Gastroesophageal sphincter (tissue), 4 donors: Measurements from ENCODE around the gene SCN1A. TPM values are rescaled to one million over a fixed set of nuclear protein-coding genes. Genes with fewer than 3 reads are reported as not detected.

Source experiments
- ATAC-seq: fragments of 150-250 bp; one replicate; pipeline ENCODE4 v1.9.1; 2016; ENCODE audit warnings: mild to moderate bottlenecking, moderate library complexity
- H3K27ac ChIP-seq, 4 donors: fragments of 200-600 bp; sonication (generic) in 3 of 4; 1 replicate in 3 of 4; 2 replicates in 1 of 4; pipeline ENCODE4 v1.5.1; 2016 to 2019
- H3K27me3 ChIP-seq: fragments of 200-600 bp; sonication (generic); one replicate; pipeline ENCODE4 v1.5.1; 2019
- H3K36me3 ChIP-seq, 2 donors: fragments of 200-600 bp; sonication (generic); one replicate each; pipeline ENCODE4 v1.5.1; 2019; ENCODE audit warnings: control low read depth in 1 of 2
- H3K4me1 ChIP-seq, 3 donors: fragments of 200-600 bp; sonication (generic); 1 replicate in 2 of 3; 2 replicates in 1 of 3; pipeline ENCODE4 v1.5.1; 2016 to 2019; ENCODE audit warnings: control low read depth in 2 of 3
- H3K4me3 ChIP-seq, 2 donors: fragments of 200-600 bp; sonication (generic); one replicate each; pipeline ENCODE4 v1.5.1; 2019; ENCODE audit warnings: mild to moderate bottlenecking in 1 of 2, moderate library complexity in 1 of 2
- H3K9me3 ChIP-seq, 3 donors: fragments of 200-600 bp; sonication (generic); one replicate each; pipeline ENCODE4 v1.5.1; 2017 to 2019; ENCODE audit warnings: control low read depth in 2 of 3
- EP300 ChIP-seq: sonication (generic); formaldehyde crosslinking; IDR thresholded peaks from one replicate; pipeline ENCODE4 v1.6.1; 2017; ENCODE audit warnings: antibody characterized with exemption, mild to moderate bottlenecking
- POLR2A ChIP-seq, 2 donors: fragments of 450-650 bp; IDR thresholded peaks; one replicate each; pipeline ENCODE4 v1.6.1; 2017; ENCODE audit warnings: antibody characterized with exemption in 2 of 2, mild to moderate bottlenecking in 2 of 2, moderate library complexity in 1 of 2
- POLR2AphosphoS5 ChIP-seq: sonication (generic); formaldehyde crosslinking; IDR thresholded peaks from one replicate; pipeline ENCODE4 v1.6.1; 2017; ENCODE audit warnings: antibody characterized with exemption
- WGBS, 2 donors: methylation state at CpG; one replicate each; pipeline ENCODE4 v1.1.5; 2018; ENCODE audit warnings: low coverage in 1 of 2; 5-methylcytosine and 5-hydroxymethylcytosine counted together
- total RNA-seq, 4 donors: library from RNA; depleted of rRNA; stranded (reverse); fragments of >200 nt; gene quantifications; one replicate each; pipeline ENCODE4 v1.1.0, GENCODE V29; 2016
- TF ChIP-seq, protein P1 (sequence below), 4 experiments: fragments of 200-600 bp in 2 of 4; fragments of 450-650 bp in 2 of 4; sonication (generic) in 1 of 4; IDR thresholded peaks; one replicate each; pipeline ENCODE4 v1.5.1; 2017 to 2019; ENCODE audit warnings: antibody characterized with exemption in 4 of 4, mild to moderate bottlenecking in 2 of 4, moderate library complexity in 2 of 4

The SCN1A gene
- total RNA-seq, 4 donors from 2014 or later = 0.05 to 0.08 TPM; not detected in 2

DNA sequence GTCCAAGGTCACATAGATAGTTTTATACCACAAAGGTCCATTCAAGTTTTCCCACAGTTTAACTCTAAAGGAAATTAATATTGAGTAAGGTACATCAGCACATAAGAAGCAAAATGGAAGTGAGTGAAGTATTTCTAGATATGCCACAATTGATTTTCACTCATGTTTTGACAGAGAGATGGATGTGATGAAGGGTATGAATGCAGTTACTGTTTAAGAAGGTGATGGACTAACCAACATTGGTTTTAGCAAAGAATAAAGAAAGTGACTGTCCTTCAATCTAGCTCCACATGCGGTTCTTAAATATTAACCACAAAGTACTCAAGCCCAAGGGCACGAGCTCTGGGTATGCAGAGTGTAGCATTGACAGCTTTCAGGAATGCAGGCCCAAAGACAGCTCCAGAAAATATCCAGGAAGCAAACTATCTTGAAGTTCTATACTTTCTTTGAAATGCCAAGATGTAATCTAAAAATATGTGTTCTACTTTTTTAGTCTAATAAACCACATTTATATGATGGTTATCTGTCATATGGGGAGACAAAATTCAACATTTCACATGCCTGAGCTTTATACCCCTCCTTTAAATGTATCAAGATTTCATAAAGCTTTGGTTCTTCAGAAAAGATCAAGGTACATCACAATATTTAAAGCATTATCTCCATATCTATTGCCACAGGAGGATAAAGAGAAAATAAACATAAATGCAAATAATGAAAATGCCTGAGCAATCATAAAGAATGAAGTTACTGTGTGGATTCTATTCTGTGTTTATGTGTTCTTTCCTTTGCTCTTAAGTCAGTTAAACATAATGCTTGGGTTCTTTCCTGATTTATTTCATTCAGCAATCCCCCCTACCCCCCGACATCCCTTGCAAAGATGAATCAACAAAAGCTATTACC lies 6.7 kb upstream of the SCN1A start:
- Histone ChIP-seq H3K9me3 (no peaks in the 10 kb centered on the region), H3K4me3 (no peak overlapping the region), H3K36me3 (no peaks in the 10 kb centered on the region), H3K27me3 (peaks cover 7% of the 10 kb centered on the region), H3K4me1 (no peaks in the 10 kb centered on the region), H3K27ac (no peak overlapping the region)
- TF ChIP-seq, protein P1, sequence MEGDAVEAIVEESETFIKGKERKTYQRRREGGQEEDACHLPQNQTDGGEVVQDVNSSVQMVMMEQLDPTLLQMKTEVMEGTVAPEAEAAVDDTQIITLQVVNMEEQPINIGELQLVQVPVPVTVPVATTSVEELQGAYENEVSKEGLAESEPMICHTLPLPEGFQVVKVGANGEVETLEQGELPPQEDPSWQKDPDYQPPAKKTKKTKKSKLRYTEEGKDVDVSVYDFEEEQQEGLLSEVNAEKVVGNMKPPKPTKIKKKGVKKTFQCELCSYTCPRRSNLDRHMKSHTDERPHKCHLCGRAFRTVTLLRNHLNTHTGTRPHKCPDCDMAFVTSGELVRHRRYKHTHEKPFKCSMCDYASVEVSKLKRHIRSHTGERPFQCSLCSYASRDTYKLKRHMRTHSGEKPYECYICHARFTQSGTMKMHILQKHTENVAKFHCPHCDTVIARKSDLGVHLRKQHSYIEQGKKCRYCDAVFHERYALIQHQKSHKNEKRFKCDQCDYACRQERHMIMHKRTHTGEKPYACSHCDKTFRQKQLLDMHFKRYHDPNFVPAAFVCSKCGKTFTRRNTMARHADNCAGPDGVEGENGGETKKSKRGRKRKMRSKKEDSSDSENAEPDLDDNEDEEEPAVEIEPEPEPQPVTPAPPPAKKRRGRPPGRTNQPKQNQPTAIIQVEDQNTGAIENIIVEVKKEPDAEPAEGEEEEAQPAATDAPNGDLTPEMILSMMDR (IDR thresholded peaks at IDR 0.05) = no peak
- TF ChIP-seq POLR2A (IDR thresholded peaks at IDR 0.05) = no peak
- TF ChIP-seq EP300 = no peak
- no peak for TF ChIP-seq POLR2AphosphoS5
- 64 to 78% methylated on average over 3 of the region's 3 CpGs for WGBS, 2 donors
- no peak for ATAC-seq

DNA sequence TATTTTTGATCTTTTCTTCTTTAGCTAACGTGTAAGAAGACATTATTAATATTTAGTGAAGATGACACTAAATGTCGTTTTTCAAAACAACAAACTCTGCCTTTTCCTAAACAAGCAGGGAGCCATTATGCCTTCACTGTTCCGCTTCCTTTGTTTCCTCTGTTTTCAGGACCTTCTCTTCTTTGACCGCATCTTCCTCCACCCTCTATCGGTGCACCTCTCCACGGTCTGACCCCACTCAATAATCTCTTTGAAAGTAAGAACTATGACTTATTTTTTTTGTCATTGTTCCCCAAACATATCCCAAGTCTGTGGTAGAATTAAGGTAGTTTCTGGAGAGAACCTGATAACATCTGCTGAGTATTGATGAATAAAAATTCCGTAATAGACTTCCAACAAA lies 5.8 kb upstream of the SCN1A start:
- Histone ChIP-seq H3K9me3 (no peaks in the 10 kb centered on the region), H3K4me1 (no peaks in the 10 kb centered on the region), H3K36me3 (no peaks in the 10 kb centered on the region), H3K27me3 (peaks cover 7% of the 10 kb centered on the region), H3K27ac (no peak overlapping the region), H3K4me3 (no peak overlapping the region)
- 61 to 71% methylated on average over 2 to 7 of the region's 7 CpGs for WGBS, 2 donors
- no peak for TF ChIP-seq POLR2A (IDR thresholded peaks at IDR 0.05)
- TF ChIP-seq, protein P1 (IDR thresholded peaks at IDR 0.05) = no peak
- TF ChIP-seq POLR2AphosphoS5 = no peak
- ATAC-seq = no peak

GRCh38 chr2:166128156-166128505 lies 311 bp upstream of the SCN1A start:
- no peak for ATAC-seq
- H3K9me3 ChIP-seq = no peaks in the 10 kb centered on the region
- peaks cover 7% of the 10 kb centered on the region for H3K27me3 ChIP-seq
- H3K36me3 ChIP-seq = no peaks in the 10 kb centered on the region
- H3K4me1 ChIP-seq = no peaks in the 10 kb centered on the region
- H3K27ac ChIP-seq = no peak overlapping the region
- TF ChIP-seq POLR2A (IDR thresholded peaks at IDR 0.05) (no peak), POLR2AphosphoS5 (no peak), EP300 (no peak)
- TF ChIP-seq, protein P1 (IDR thresholded peaks at IDR 0.05) = no peak
- H3K4me3 ChIP-seq = no peak overlapping the region

- Histone ChIP-seq H3K36me3 (no peaks in the 10 kb centered on the region), H3K9me3 (no peaks in the 10 kb centered on the region), H3K27ac (no peak overlapping the region), H3K27me3 (peaks cover 7% of the 10 kb centered on the region), H3K4me1 (no peaks in the 10 kb centered on the region), H3K4me3 (no peak overlapping the region)
- WGBS, 2 donors = 63 to 79% methylated on average over 6 of the region's 6 CpGs
- no peak for ATAC-seq
- no peak for TF ChIP-seq POLR2AphosphoS5
- TF ChIP-seq, protein P1 (IDR thresholded peaks at IDR 0.05) = no peak
- no peak for TF ChIP-seq EP300
- TF ChIP-seq POLR2A (IDR thresholded peaks at IDR 0.05) = no peak
Observed at GRCh38 chr2:166126007-166126639, 1.7 kb downstream of the SCN1A start.

DNA sequence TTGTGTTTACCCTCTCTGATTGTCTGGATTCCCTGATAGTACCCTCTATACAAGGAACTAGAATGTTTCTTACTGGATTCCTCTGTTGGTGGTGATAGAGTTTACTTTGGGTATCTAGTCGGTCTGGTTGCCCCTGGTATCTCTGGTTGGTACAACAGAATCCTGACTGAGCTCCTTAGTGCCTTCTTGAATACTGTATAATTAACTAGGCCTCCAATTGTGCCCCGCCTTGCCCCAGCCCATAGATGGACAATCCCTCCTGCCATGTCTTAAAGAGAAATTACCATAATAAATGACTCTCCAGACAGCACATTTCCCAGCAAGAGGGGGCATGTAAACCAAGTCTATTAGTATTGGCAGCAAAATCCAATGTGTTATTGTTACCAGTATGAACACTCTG lies 2.3 kb downstream of the SCN1A start:
- Histone ChIP-seq H3K27me3 (peaks cover 7% of the 10 kb centered on the region), H3K27ac (no peak overlapping the region), H3K4me3 (no peak overlapping the region), H3K9me3 (no peaks in the 10 kb centered on the region), H3K36me3 (no peaks in the 10 kb centered on the region), H3K4me1 (no peaks in the 10 kb centered on the region)
- TF ChIP-seq POLR2AphosphoS5 (no peak), POLR2A (IDR thresholded peaks at IDR 0.05) (no peak), EP300 (no peak)
- TF ChIP-seq, protein P1 (IDR thresholded peaks at IDR 0.05) = no peak
- no peak for ATAC-seq
- WGBS, 2 donors = no CpG with 5 or more reads among the region's 2 CpGs
